NCI-H2107 treated with DMSO at 0.1 percent for 48 hours (cell line): Measurements from ENCODE around the gene RBBP4.

Experiments
- DNase-seq: peaks from one replicate; lab custom pipeline; 2025; ENCODE audit not compliant: unreplicated experiment; lab: John Stamatoyannopoulos, UW

RBBP4 gene

DNA sequence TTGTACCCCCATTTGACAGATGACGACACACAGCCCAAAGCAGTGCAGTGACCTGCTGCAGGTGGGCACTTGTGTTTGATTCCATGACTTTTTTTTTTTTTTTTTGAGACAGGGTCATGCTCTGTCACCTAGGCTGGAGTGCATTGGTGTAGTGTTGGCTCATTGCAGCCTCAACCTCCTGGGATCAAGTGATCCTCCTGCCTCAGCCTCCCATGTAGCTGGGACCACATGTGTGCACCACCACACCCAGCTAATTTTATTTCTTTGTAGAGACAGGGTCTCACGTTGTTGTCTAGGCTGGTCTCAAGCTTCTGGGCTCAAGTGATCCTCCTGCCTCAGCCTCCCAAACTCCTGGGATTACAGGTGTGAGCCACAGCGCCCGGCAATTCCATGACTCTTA is 66.5 kb downstream of the RBBP4 start:
- DNase-seq, result no peak

GRCh38 chr1:32718036-32718435 is 67.0 kb downstream of the RBBP4 start:
- DNase-seq, result no peak

- DNase-seq, result no peak
Observed at GRCh38 chr1:32718527-32718926, 67.5 kb downstream of the RBBP4 start.

DNA sequence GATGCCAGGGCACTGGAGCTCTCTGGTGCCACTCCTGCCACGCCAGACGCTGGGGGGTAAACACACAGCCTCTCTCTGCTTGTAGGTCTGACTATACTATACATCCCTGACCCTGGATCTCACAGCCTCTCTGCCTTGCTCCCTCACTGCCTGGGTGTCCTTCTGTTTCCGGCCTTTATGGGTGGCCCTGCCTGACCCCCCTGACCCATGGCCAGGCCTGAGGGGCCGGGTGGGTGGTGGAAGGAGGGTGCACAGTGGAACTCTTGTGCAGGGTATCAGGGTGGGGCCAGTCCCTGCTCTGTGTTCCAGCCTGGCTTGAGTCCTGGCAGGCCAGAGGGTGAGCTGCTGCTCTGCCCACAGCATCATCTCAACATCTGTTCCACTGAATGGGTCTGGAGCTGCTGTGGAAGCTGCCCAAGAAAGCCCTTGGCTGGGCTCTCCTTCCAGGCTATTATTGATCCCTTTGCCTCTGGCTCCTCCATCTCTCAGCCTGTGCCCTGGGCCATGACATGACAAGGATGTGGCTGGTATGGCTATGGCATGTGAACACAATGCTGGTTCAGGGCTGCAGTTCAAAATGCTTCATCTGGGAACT is 68.8 kb downstream of the RBBP4 start:
- no peak for DNase-seq

DNA sequence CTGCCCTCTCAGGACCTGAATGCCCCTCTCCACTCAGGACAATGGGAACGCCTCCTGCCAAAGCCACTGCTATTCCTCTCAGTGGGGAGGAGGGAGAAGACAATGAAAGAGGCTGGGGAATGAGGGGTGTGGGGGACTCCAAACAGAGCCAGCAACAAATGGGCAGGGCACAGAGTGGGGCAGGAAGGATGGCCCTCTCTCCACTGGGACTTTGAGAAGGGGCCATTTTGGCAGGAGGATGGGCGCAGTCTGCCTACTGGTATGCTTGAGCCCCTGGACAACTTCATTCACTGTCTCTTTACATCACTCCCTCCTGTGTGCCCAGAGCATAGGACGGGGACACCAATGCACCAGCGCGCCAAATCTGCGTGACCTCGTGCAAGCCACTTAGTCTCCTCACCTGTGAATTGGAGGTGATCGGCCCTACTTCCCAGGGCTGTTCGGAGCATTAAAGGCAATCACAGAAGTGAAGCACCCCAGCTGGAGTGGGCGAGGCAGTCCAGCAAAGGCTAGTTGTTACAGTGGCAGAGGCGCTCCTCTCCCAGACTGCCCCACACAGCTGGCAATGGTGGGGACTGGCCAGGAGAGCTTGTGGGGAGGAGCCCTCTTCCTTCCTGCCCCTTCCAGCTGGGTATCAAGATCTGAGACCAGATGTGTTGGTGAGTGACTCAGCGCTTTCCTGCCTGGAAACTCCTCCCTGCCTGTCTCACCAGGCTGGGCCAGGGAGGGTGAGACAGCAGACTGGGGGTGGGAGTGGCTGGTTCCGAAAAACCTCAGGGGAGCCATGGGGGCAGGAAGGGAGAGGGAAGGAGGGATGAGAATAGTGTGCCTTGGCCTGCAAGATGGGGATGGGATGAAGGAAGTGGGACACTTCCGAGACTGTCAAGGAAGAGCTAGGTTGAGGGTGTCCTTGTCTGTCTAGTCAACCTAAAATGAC is 73.9 kb downstream of the RBBP4 start:
- DNase-seq, result no peak

GRCh38 chr1:32725615-32725982 is 74.6 kb downstream of the RBBP4 start:
- no peak for DNase-seq

DNA sequence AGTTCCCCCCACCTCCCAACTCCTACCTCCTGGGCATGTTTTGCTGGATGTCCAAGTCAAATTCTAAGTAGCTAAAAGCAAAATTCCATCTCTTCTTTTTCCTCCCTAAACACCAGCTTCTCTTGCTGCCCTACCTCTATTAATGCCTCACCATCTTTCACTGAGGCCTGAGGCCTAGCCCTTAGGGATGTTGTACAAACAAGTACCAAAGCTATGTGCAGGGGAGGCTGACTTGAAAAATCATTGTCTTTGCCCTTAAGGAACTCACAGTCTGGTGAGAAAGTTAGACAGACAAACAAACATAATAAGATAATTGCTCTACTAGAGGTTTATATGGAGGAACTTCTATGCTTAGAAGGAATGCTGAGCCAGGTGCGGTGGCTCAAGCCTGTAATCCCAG is 76.9 kb downstream of the RBBP4 start:
- no peak for DNase-seq

DNA sequence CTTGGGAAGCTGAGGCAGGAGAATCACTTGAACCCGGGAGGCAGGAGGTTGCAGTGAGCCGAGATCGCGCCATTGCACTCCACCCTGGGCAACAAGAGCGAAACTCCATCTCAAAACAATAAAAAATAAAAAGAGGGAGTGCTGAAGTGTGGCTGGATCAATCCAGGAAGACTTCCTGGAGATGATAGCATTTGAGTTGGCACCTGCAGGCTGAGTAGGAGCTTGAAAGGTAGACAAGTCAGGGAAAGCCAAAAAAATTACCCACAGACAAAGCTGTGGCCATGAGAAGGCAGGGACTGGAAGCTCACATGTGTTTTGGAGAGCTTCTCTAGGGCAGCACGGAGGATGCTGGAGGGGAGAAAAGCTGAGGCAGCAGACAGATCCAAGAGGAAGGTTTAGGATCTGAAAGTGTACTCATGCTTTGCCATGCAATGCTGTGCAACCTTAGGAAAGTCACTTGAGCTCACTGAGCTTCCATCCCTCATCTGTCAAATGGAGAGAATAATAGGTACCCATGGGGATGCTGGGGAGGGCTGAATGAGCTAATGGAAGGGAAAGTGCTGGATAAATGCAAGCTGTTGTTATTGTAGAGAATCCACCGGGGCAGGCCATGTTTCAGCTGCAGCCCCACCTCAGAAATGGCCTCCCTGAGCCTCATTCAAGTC is 77.5 kb downstream of the RBBP4 start:
- DNase-seq, result no peak

DNA sequence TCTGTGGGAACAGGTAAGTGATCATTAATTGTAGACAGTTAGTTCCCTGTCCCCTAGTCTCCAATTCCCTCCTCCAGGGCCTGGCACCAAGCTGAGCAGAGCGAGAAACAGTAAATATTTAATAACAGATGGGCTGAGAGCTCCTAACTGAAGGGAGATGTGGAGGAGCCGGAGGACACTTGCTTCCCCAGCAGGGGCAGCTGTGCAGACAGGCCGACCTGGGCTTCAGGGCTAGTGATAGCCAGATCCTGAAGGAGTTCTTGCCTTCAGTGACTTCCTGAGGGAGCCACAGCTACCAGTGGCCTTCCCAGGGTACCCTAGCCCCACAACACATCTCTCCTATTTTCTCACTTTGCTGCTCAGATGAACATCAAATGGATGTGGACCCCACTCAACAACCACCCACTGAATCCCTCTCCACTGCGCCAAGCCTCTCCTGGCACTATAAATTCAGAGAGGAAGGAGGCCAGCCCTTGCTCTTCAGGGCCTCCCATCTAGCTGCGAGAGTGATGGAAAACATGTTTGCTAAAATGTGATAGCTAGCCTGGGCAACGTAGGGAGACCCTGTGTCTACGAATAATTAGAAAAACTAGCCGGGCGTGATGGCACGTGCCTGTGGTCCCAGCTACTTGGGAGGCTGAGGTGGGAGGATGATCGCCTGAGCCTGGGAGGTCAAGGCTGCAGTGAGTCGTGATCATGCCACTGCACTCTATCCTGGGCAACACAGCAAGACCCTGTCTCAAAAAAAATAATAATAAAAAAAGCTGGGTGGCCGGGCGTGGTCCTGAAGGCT is 78.4 kb downstream of the RBBP4 start:
- no peak for DNase-seq

DNA sequence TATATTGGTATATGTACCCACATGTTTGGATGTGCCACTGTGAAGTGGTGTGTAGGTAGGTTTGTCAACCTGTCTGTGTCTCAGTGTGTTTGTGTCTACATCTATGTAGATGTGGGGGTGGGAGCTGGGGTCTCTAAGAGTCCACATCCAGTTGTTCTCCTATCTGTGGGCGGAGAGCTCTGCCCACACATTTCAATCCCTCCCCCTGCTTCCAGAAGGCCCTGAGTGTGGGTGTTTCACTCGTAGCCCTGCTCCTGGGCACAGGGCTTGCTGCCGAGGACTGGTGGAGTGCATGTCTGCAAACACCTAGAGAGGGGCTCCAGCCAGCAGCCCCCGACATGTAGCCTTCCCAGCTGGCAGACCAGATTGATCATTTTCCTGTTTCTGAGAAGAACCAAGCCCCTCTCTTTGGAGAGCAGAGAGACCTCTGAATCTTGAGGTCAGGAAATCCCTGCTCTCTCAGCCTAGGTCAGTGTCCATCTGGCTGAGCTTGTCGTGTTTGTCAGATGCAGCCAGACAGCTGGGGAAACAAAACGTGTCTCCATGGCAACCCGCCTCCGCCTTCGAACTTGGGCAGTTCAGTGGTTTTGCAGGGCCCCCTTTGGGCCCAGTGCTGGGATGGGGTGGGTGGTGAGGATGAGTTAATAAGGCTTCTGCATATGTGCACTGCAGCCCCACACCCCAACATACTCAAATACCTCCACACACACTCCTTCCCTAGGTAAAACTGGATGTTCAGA is 82.7 kb downstream of the RBBP4 start:
- no peak for DNase-seq
